K562 (cell line): Measurements from ENCODE around the gene GNL3. TPM values are rescaled to one million over a fixed set of nuclear protein-coding genes. Genes with fewer than 3 reads are reported as not detected.

Experiments used
- ATAC-seq: fragments of 200-7000 bp; cut with Tn5 transposase; 3 replicates; pipeline ENCODE4 v1.9.1; 2020; ENCODE audit warnings: moderate library complexity
- BruUV-seq: library from RNA; stranded (reverse); fragments of 400-500 nt; replicated peaks from 2 replicates; lab custom pipeline; 2021; lab: Mats Ljungman, UMichigan
- CTCF ChIA-PET: fragments of 300-600 bp; formaldehyde crosslinking; extraction: SDS; loops from one replicate; lab custom pipeline; 2021; ENCODE audit warnings: low intra/inter-chr PET ratio; lab: Yijun Ruan, JAX
- POLR2A ChIA-PET: fragments of 300-600, 350-650 bp; sonication (Branson Sonifier 250); formaldehyde crosslinking; extraction: SDS; loops from one replicate; lab custom pipeline; 2021; ENCODE audit warnings: antibody characterized with exemption, inconsistent platforms; lab: Yijun Ruan, JAX
- DNase-seq, 4 experiments: peaks; one replicate each; pipeline versions ENCODE4 v3.0.0 to v3.0.0-alpha.2; 2011 to 2018; ENCODE audit warnings: low spot score in 3 of 4, mixed read lengths in 3 of 4; ENCODE audit errors: extremely low read depth in 1 of 4
- FAIRE-seq: peaks from 2 replicates; lab custom pipeline; 2011; peaks lifted over from hg19 to GRCh38; lab: Jason Lieb, UNC
- H2AFZ ChIP-seq: 2 replicates; pipeline ENCODE4 v1.6.0; 2011; ENCODE audit warnings: low read depth, low read length, control low read depth, inconsistent platforms
- H3K27ac ChIP-seq: fragments of 200-600 bp; 3 replicates; pipeline ENCODE4 v1.8.0; 2011; ENCODE audit warnings: low read depth, mild to moderate bottlenecking, control low read depth, inconsistent platforms, low read length, moderate library complexity, mixed read lengths; ENCODE audit errors: extremely low read depth
- H3K27me3 ChIP-seq, 2 experiments: fragments of 300-600 bp in 1 of 2; 2 replicates in 1 of 2; 3 replicates in 1 of 2; pipeline versions ENCODE4 v1.6.0 to v1.8.0; 2011; ENCODE audit warnings: inconsistent platforms in 2 of 2, low read length in 2 of 2, mild to moderate bottlenecking in 1 of 2, mixed read lengths in 1 of 2, moderate library complexity in 1 of 2; ENCODE audit not compliant: control insufficient read depth in 2 of 2, insufficient read depth in 2 of 2
- H3K36me3 ChIP-seq: fragments of 300-600 bp; 3 replicates; pipeline ENCODE4 v1.8.0; 2011; ENCODE audit warnings: mild to moderate bottlenecking, low read length, inconsistent platforms; ENCODE audit not compliant: control insufficient read depth, insufficient read depth
- H3K4me1 ChIP-seq, 2 experiments: fragments of 200-600 bp in 1 of 2; replicated peaks in 1 of 2; 2 replicates in 1 of 2; 3 replicates in 1 of 2; pipeline versions ENCODE4 v1.5.1 to v1.8.0; 2011; ENCODE audit warnings: inconsistent platforms in 2 of 2, low read length in 2 of 2, mild to moderate bottlenecking in 1 of 2, mixed read lengths in 1 of 2, moderate library complexity in 1 of 2; ENCODE audit not compliant: control insufficient read depth in 2 of 2, insufficient read depth in 2 of 2
- H3K4me2 ChIP-seq: 2 replicates; pipeline ENCODE4 v1.6.1; 2011; ENCODE audit warnings: low read length, control low read depth, inconsistent platforms, mixed read lengths; ENCODE audit not compliant: insufficient read depth
- H3K4me3 ChIP-seq: fragments of 200-600 bp; sonication (generic), shearing (Covaris generic); 2 replicates; pipeline ENCODE4 v1.5.1; 2016; ENCODE audit warnings: control low read depth, inconsistent platforms
- H3K79me2 ChIP-seq: fragments of 200-600 bp; 3 replicates; pipeline ENCODE4 v1.8.0; 2011; ENCODE audit warnings: low read length, inconsistent platforms; ENCODE audit not compliant: control insufficient read depth, insufficient read depth
- H3K9ac ChIP-seq, 2 experiments: 2 replicates each; pipeline versions ENCODE4 v1.6.0 to v1.6.1; 2011; ENCODE audit warnings: low read depth in 2 of 2, low read length in 2 of 2, control low read depth in 1 of 2, inconsistent platforms in 1 of 2, mild to moderate bottlenecking in 1 of 2, mixed read lengths in 1 of 2; ENCODE audit not compliant: insufficient read depth in 1 of 2
- H3K9me1 ChIP-seq: one replicate; pipeline ENCODE4 v1.6.0; 2011; ENCODE audit warnings: inconsistent platforms, mild to moderate bottlenecking, low read length, moderate library complexity; ENCODE audit not compliant: control insufficient read depth, insufficient read depth
- H3K9me3 ChIP-seq: replicated peaks from 2 replicates; pipeline ENCODE4 v1.5.1; 2011; ENCODE audit warnings: low read depth, low read length, inconsistent platforms; ENCODE audit not compliant: control insufficient read depth, insufficient read depth
- H4K20me1 ChIP-seq: replicated peaks from 2 replicates; pipeline ENCODE4 v1.6.1; 2011; ENCODE audit warnings: low read length, inconsistent platforms, mixed read lengths; ENCODE audit not compliant: control insufficient read depth, insufficient read depth
- ELK1 ChIP-seq: sonication (generic); formaldehyde crosslinking; IDR thresholded peaks from 2 replicates; pipeline ENCODE4 v1.8.1; 2022; ENCODE audit warnings: missing genetic modification reagents
- FOXM1 ChIP-seq, 2 experiments: fragments of 450-650 bp in 1 of 2; sonication (generic) in 1 of 2; formaldehyde crosslinking in 1 of 2; IDR thresholded peaks; 2 replicates each; pipeline versions ENCODE4 v1.6.1 to v1.9.0; 2017 to 2022; ENCODE audit warnings: low read depth in 2 of 2, mild to moderate bottlenecking in 2 of 2, missing genetic modification reagents in 1 of 2, moderate library complexity in 1 of 2
- OTX1 ChIP-seq: fragments of 450-650 bp; formaldehyde crosslinking; IDR thresholded peaks from 2 replicates; pipeline ENCODE4 v1.4.0; 2022; ENCODE audit warnings: mild to moderate bottlenecking
- PHTF2 ChIP-seq: fragments of 250-450 bp; sonication (Bioruptor Pico); IDR thresholded peaks from 2 replicates; pipeline ENCODE4 v1.5.0; 2021; ENCODE audit warnings: mild to moderate bottlenecking
- RBBP5 ChIP-seq: fragments of 200-600 bp; sonication (generic); IDR thresholded peaks from 2 replicates; pipeline ENCODE4 v1.6.1; 2012; ENCODE audit warnings: borderline replicate concordance, mild to moderate bottlenecking, low read length, control low read depth, inconsistent platforms; ENCODE audit not compliant: insufficient read depth, poor library complexity, severe bottlenecking
- SMC3 ChIP-seq: conservative IDR thresholded peaks from 2 replicates; pipeline ENCODE4 v1.6.1; 2011; ENCODE audit warnings: low read depth, low read length, improper control_type of control experiment; ENCODE audit not compliant: insufficient read depth
- TAF9B ChIP-seq: fragments of 450-650 bp; IDR thresholded peaks from 2 replicates; pipeline ENCODE4 v1.6.1; 2018; ENCODE audit warnings: mild to moderate bottlenecking; ENCODE audit not compliant: partially characterized antibody
- THAP7 ChIP-seq: fragments of 250-450 bp; sonication (Bioruptor Pico); IDR thresholded peaks from 2 replicates; pipeline ENCODE4 v1.5.0; 2021
- ZBED1 ChIP-seq: IDR thresholded peaks from 2 replicates; pipeline ENCODE4 v1.6.1; 2014
- ZNF174 ChIP-seq: fragments of 250-450 bp; sonication (Bioruptor Pico); IDR thresholded peaks from 2 replicates; pipeline ENCODE4 v1.4.0; 2020; ENCODE audit warnings: mild to moderate bottlenecking
- ZNF445 ChIP-seq: fragments of 250-450 bp; sonication (Bioruptor Pico); IDR thresholded peaks from 2 replicates; pipeline ENCODE4 v1.4.0; 2020; ENCODE audit warnings: low read depth, mild to moderate bottlenecking, moderate library complexity
- WGBS: fragments of 100-300 bp; shearing (Covaris generic); methylation state at CpG from one replicate; pipeline ENCODE4 v1.1.6; 2016; ENCODE audit warnings: low coverage, mixed read lengths; ENCODE audit not compliant: insufficient coverage; ENCODE audit errors: missing lambda C conversion rate; 5-methylcytosine and 5-hydroxymethylcytosine counted together
- in situ Hi-C: fragments of 300-500 bp; cut with MboI; formaldehyde crosslinking; loops from 4 replicates; pipeline ENCODE4 v1.15.0; 2018; ENCODE audit warnings: inconsistent platforms, mixed read lengths
- intact Hi-C: fragments of 100-400 bp; cut with micrococcal nuclease; formaldehyde crosslinking; loops from 2 replicates; pipeline ENCODE4 v1.14.2; 2022
- polyA plus RNA-seq, 8 experiments: library from polyadenylated mRNA; depleted of rRNA in 4 of 8; stranded (reverse) in 5 of 8; unstranded in 3 of 8; fragments of >200 nt; fragmentation: Nextera tagmentation in 2 of 8; fragmentation: Illumina TruSeq in 1 of 8; extraction: Ambion mirVana in 2 of 8; extraction: Trizol in 1 of 8; gene quantifications; 2 replicates each; pipeline versions ENCODE4 v1.2.1 to v1.2.3, GENCODE V29; 2011 to 2014; ENCODE audit warnings: inconsistent platforms in 1 of 8, missing spikeins in 1 of 8
- total RNA-seq, 7 experiments: library from RNA; depleted of rRNA in 6 of 7; stranded (reverse); fragments of >200 nt in 6 of 7; fragmentation: Illumina TruSeq in 2 of 7; extraction: Trizol in 2 of 7; gene quantifications; 2 replicates each; pipeline versions ENCODE4 v1.2.1 to v1.2.3, GENCODE V29; 2011 to 2021; ENCODE audit warnings: low replicate concordance in 1 of 7
- TF ChIP-seq, protein P1 (sequence below): fragments of 450-650 bp; formaldehyde crosslinking; IDR thresholded peaks from 2 replicates; pipeline ENCODE4 v1.4.0; 2020; ENCODE audit warnings: mild to moderate bottlenecking, moderate library complexity
- TF ChIP-seq, protein P2 (sequence below): fragments of 450-650 bp; formaldehyde crosslinking; IDR thresholded peaks from 2 replicates; pipeline ENCODE4 v1.4.0; 2022; ENCODE audit warnings: missing genetic modification characterization

The GNL3 gene
- total and polyA plus RNA-seq, 9 of the 15 experiments (the other 6 are each of a cell fraction or from before 2014, with no cell fraction given): 132 to 313 (median 220) TPM

DNA sequence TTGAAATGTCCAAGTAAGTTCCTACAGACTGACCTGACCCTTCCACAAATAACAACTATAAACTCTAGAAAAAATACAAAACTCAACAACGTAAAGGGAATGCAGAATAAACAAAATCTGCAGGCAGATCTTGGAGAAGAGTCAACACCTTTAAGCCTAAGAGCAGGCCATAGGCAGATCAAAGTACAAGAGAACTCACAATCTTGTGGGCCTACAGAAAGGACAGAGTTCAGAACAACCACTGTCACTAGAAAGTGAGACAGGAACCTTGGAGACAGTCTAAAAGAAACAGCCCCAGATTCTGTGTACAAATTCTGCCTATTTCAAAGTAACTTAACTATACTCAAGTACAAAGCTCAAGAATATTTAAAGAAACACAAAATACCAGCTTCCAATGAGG is 53.9 kb downstream of the GNL3 start (continued):
- TF ChIP-seq ZNF174 (CRISPR knock-in tag): no peak

- ChIA-PET POLR2A (no interaction called here), CTCF (interaction anchor here (0.5 to 1.7 kb wide), 5 partner anchors 56 to 574 kb away, joined by 3 to 5 read pairs (median 3); partner anchors contain the start of gene PRKCD)
- Histone ChIP-seq H3K4me1 (no peaks in the 10 kb centered on the region), H4K20me1 (no peaks in the 10 kb centered on the region), H3K79me2 (no peaks in the 10 kb centered on the region), H3K36me3 (peaks cover 55% of the 10 kb centered on the region; the same call in 2 of the 3 replicates), H3K9ac (no peak overlapping the region), H3K4me3 (no peak overlapping the region), H2AFZ (no peak overlapping the region), H3K9me3 (no peaks in the 10 kb centered on the region), H3K9me1 (no peaks in the 10 kb centered on the region), H3K27ac (no peak overlapping the region), H3K27me3 (no peaks in the 10 kb centered on the region), H3K4me2 (no peak overlapping the region)
- 39% methylated on average over 3 of the region's 3 CpGs for WGBS
- peak; percentile 16 to 33 (median 26) for DNase-seq
- in situ Hi-C loops (no loop called here), intact Hi-C loops (loop anchor here (5.0 to 10.0 kb wide), 2 partner anchors 90 to 332 kb away; partner anchors contain the start of gene ITIH4)
- ATAC-seq: peak; percentile 66
- peak; percentile 40 for FAIRE-seq
- no TSS peak for BruUV-seq
- no peak for TF ChIP-seq FOXM1 (IDR thresholded peaks at IDR 0.05; ENCODE audit: low read depth)
- TF ChIP-seq FOXM1 (CRISPR knock-in tag; IDR thresholded peaks at IDR 0.05; ENCODE audit: low read depth): no peak
- TF ChIP-seq, protein P1, sequence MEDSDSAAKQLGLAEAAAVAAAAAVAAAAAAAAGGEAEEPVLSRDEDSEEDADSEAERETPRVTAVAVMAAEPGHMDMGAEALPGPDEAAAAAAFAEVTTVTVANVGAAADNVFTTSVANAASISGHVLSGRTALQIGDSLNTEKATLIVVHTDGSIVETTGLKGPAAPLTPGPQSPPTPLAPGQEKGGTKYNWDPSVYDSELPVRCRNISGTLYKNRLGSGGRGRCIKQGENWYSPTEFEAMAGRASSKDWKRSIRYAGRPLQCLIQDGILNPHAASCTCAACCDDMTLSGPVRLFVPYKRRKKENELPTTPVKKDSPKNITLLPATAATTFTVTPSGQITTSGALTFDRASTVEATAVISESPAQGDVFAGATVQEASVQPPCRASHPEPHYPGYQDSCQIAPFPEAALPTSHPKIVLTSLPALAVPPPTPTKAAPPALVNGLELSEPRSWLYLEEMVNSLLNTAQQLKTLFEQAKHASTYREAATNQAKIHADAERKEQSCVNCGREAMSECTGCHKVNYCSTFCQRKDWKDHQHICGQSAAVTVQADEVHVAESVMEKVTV (CRISPR knock-in tag): peak; percentile 51
- TF ChIP-seq RBBP5: no peak
- no peak for TF ChIP-seq THAP7 (CRISPR knock-in tag)
- TF ChIP-seq, protein P2, sequence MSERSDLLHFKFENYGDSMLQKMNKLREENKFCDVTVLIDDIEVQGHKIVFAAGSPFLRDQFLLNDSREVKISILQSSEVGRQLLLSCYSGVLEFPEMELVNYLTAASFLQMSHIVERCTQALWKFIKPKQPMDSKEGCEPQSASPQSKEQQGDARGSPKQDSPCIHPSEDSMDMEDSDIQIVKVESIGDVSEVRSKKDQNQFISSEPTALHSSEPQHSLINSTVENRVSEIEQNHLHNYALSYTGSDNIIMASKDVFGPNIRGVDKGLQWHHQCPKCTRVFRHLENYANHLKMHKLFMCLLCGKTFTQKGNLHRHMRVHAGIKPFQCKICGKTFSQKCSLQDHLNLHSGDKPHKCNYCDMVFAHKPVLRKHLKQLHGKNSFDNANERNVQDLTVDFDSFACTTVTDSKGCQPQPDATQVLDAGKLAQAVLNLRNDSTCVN (CRISPR knock-in tag): no peak
- TF ChIP-seq PHTF2 (CRISPR knock-in tag): no peak
- TF ChIP-seq SMC3: 0 out of 2 replicates have a peak, but pooled peaks have one; percentile 19
- no peak for TF ChIP-seq ZBED1
- TF ChIP-seq ZNF445 (CRISPR knock-in tag): no peak
- no peak for TF ChIP-seq ELK1 (CRISPR knock-in tag)
- TF ChIP-seq TAF9B: no peak
- no peak for TF ChIP-seq OTX1 (CRISPR knock-in tag)
These were observed 56.7 kb downstream of the GNL3 start for GRCh38 chr3:52742418-52743041.
